Liver (tissue), 9 donors: ENCODE results near the gene SFTA2. TPM values are rescaled to one million over a fixed set of nuclear protein-coding genes. Genes with fewer than 3 reads are reported as not detected.
A peak's percentile ranks its signal among the peaks of the same experiment; 100 is the strongest.
"Not testable (repeated sequence)": the region's sequence is repeated elsewhere in the genome, so short reads cannot be mapped to it uniquely, and the experiment has no call there.

Experiments used
- DNase-seq: peaks from one replicate; pipeline ENCODE4 v3.0.0-alpha.2; 2017; ENCODE audit warnings: low spot score
- H3K27ac ChIP-seq, 2 donors: one replicate each; pipeline ENCODE4 v1.7.0; 2013; ENCODE audit warnings: inconsistent platforms in 2 of 2, low read length in 2 of 2, control low read depth in 1 of 2, low read depth in 1 of 2, mild to moderate bottlenecking in 1 of 2
- H3K27me3 ChIP-seq, 4 donors: one replicate each; pipeline versions ENCODE4 v1.6.1 to v1.7.0; 2013; ENCODE audit warnings: low read length in 3 of 4, inconsistent platforms in 1 of 4, mild to moderate bottlenecking in 1 of 4, moderate library complexity in 1 of 4; ENCODE audit not compliant: control insufficient read depth in 4 of 4, insufficient read depth in 4 of 4
- H3K36me3 ChIP-seq, 4 donors: one replicate each; pipeline versions ENCODE4 v1.6.1 to v1.7.0; 2013; ENCODE audit warnings: low read length in 3 of 4, mild to moderate bottlenecking in 3 of 4, low read depth in 1 of 4, moderate library complexity in 1 of 4; ENCODE audit not compliant: control insufficient read depth in 4 of 4, insufficient read depth in 3 of 4
- H3K4me1 ChIP-seq, 4 donors: one replicate each; pipeline versions ENCODE4 v1.6.1 to v1.7.0; 2013; ENCODE audit warnings: low read length in 3 of 4, mild to moderate bottlenecking in 3 of 4, moderate library complexity in 1 of 4; ENCODE audit not compliant: control insufficient read depth in 4 of 4, insufficient read depth in 4 of 4
- H3K4me3 ChIP-seq, 3 donors: one replicate each; pipeline versions ENCODE4 v1.6.1 to v1.7.0; 2013; ENCODE audit warnings: low read length in 3 of 3, control low read depth in 1 of 3, low read depth in 1 of 3, mild to moderate bottlenecking in 1 of 3
- H3K9ac ChIP-seq, 2 donors: one replicate each; pipeline ENCODE4 v1.7.0; 2013; ENCODE audit warnings: low read length in 2 of 2, mild to moderate bottlenecking in 2 of 2, moderate library complexity in 2 of 2, control low read depth in 1 of 2, low read depth in 1 of 2
- H3K9me3 ChIP-seq, 4 donors: one replicate each; pipeline versions ENCODE4 v1.6.1 to v1.7.0; 2013; ENCODE audit warnings: low read length in 3 of 4; ENCODE audit not compliant: control insufficient read depth in 4 of 4
- CTCF ChIP-seq: fragments of 150-350 bp; IDR thresholded peaks from 2 replicates; pipeline ENCODE4 v1.5.1; 2017; ENCODE audit warnings: improper control_type of control experiment, low read depth, low read length; ENCODE audit not compliant: missing input control
- EGR1 ChIP-seq, 2 donors: IDR thresholded peaks; 2 replicates each; pipeline ENCODE4 v1.6.1; 2016 to 2018; ENCODE audit warnings: antibody characterized with exemption in 2 of 2, low read depth in 2 of 2
- HNF4G ChIP-seq: IDR thresholded peaks from 2 replicates; pipeline ENCODE4 v1.6.1; 2016; ENCODE audit warnings: antibody characterized with exemption
- JUND ChIP-seq, 2 donors: IDR thresholded peaks; 2 replicates each; pipeline ENCODE4 v1.6.1; 2016; ENCODE audit warnings: antibody characterized with exemption in 2 of 2
- MAX ChIP-seq: IDR thresholded peaks from 2 replicates; pipeline ENCODE4 v1.6.1; 2016; ENCODE audit warnings: antibody characterized with exemption
- NR2F2 ChIP-seq: IDR thresholded peaks from 2 replicates; pipeline ENCODE4 v1.6.1; 2016; ENCODE audit warnings: antibody characterized with exemption
- RAD21 ChIP-seq, 2 donors: IDR thresholded peaks; 2 replicates each; pipeline ENCODE4 v1.6.1; 2016; ENCODE audit warnings: antibody characterized with exemption in 2 of 2, mild to moderate bottlenecking in 2 of 2
- RXRA ChIP-seq, 2 donors: IDR thresholded peaks; 2 replicates each; pipeline ENCODE4 v1.6.1; 2017 to 2018; ENCODE audit warnings: antibody characterized with exemption in 2 of 2, mild to moderate bottlenecking in 1 of 2
- SP1 ChIP-seq: IDR thresholded peaks from 2 replicates; pipeline ENCODE4 v1.6.1; 2018; ENCODE audit warnings: antibody characterized with exemption, mild to moderate bottlenecking
- TAF1 ChIP-seq: conservative IDR thresholded peaks from 2 replicates; pipeline ENCODE4 v1.6.1; 2016; ENCODE audit warnings: antibody characterized with exemption, mild to moderate bottlenecking
- YY1 ChIP-seq: IDR thresholded peaks from 2 replicates; pipeline ENCODE4 v1.6.1; 2016; ENCODE audit warnings: antibody characterized with exemption, mild to moderate bottlenecking
- WGBS: extraction: QIAGEN DNeasy Blood & Tissue Kit; methylation state at CpG from one replicate; pipeline ENCODE4 v1.1.7; 2013; 5-methylcytosine and 5-hydroxymethylcytosine counted together
- polyA plus RNA-seq, 2 donors: library from polyadenylated mRNA; stranded (reverse) in 1 of 2; unstranded in 1 of 2; fragments of 200-250 nt in 1 of 2; fragments of >200 nt in 1 of 2; fragmentation: Nextera tagmentation in 1 of 2; extraction: Ambion mirVana in 1 of 2; gene quantifications; one replicate each; pipeline versions ENCODE4 v1.2.1 to v1.2.3, GENCODE V29; 2013 to 2015
- total RNA-seq, 2 donors: library from RNA; depleted of rRNA; stranded (reverse); fragments of >200 nt; gene quantifications; one replicate each; pipeline ENCODE4 v1.2.3, GENCODE V29; 2014
- TF ChIP-seq, protein P1 (sequence below): IDR thresholded peaks from 2 replicates; pipeline ENCODE4 v1.6.1; 2016; ENCODE audit warnings: antibody characterized with exemption
- donor health status: healthy.
- donor health status: healthy.
- donor health status: healthy.
- donor health status: healthy.
- donor health status: healthy.

SFTA2 gene
- total and polyA plus RNA-seq, 4 donors: 0.60 TPM; not detected in 3

- not testable (repeated sequence) for H3K9ac ChIP-seq, H3K9me3 ChIP-seq, H3K36me3 ChIP-seq, DNase-seq, H3K27me3 ChIP-seq
- peak overlapping the region; percentile 69 to 79 for H3K27ac ChIP-seq
- 18% methylated on average over 16 of the region's 16 CpGs for WGBS
- TF ChIP-seq RXRA (IDR thresholded peaks at IDR 0.05): peak in 1 of 2 donors; percentile 7
- H3K4me1 ChIP-seq: peaks cover 2 to 28% (median 13%) of the 10 kb centered on the region in 4 donors
- peak overlapping the region in 2 of 3 donors; percentile 76 to 98 for H3K4me3 ChIP-seq
Observed at GRCh38 chr6:30907290-30907757, 24.6 kb downstream of the SFTA2 start.

- DNase-seq: no peak
- H3K9ac ChIP-seq: no peak overlapping the region
- peaks cover 0 to 6% (median under 1%) of the 10 kb centered on the region in 4 donors for H3K4me1 ChIP-seq
- H3K4me3 ChIP-seq: no peak overlapping the region
- H3K36me3 ChIP-seq: peaks cover 0 to 5% (median 0%) of the 10 kb centered on the region in 4 donors
- TF ChIP-seq JUND (IDR thresholded peaks at IDR 0.05): no peak
- TF ChIP-seq, protein P1, sequence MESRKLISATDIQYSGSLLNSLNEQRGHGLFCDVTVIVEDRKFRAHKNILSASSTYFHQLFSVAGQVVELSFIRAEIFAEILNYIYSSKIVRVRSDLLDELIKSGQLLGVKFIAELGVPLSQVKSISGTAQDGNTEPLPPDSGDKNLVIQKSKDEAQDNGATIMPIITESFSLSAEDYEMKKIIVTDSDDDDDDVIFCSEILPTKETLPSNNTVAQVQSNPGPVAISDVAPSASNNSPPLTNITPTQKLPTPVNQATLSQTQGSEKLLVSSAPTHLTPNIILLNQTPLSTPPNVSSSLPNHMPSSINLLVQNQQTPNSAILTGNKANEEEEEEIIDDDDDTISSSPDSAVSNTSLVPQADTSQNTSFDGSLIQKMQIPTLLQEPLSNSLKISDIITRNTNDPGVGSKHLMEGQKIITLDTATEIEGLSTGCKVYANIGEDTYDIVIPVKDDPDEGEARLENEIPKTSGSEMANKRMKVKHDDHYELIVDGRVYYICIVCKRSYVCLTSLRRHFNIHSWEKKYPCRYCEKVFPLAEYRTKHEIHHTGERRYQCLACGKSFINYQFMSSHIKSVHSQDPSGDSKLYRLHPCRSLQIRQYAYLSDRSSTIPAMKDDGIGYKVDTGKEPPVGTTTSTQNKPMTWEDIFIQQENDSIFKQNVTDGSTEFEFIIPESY: no peak
- no peak for TF ChIP-seq SP1
- TF ChIP-seq YY1: no peak
- no peak for TF ChIP-seq RXRA (IDR thresholded peaks at IDR 0.05)
- no peak for TF ChIP-seq CTCF
- TF ChIP-seq EGR1 (IDR thresholded peaks at IDR 0.05; ENCODE audit: low read depth in 2 of 2): no peak
- TF ChIP-seq HNF4G: no peak
- TF ChIP-seq MAX: no peak
- no peak for TF ChIP-seq NR2F2
- TF ChIP-seq RAD21 (IDR thresholded peaks at IDR 0.05): no peak
- no peak overlapping the region for H3K27ac ChIP-seq
- WGBS: 89% methylated on average over 4 of the region's 4 CpGs
- H3K9me3 ChIP-seq: no peaks in the 10 kb centered on the region
- no peaks in the 10 kb centered on the region for H3K27me3 ChIP-seq
Observed at GRCh38 chr6:30903236-30903635, 28.7 kb downstream of the SFTA2 start.

DNA sequence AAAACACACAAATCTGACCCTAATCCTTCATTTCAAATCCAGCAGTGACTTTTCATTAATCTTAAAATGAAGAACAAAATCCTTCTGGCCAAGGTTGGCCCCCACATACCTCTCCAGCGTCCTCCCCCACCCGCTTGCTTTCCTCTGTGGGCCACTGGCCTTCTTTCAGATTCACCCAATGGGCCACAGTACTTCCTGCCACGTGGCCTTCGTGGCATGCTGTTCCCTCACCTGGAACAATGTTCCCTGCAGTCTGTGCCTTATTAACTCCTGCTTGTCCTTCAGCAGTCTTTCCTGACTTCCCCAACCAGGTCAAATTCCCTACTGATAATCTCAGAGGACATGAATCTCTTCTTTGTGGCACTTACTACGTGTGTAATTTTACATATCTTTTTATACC is 29.3 kb downstream of the SFTA2 start:
- Histone ChIP-seq H3K4me3 (no peak overlapping the region), H3K27me3 (no peaks in the 10 kb centered on the region), H3K36me3 (peaks cover 0 to 8% (median 0%) of the 10 kb centered on the region in 4 donors), H3K9me3 (no peaks in the 10 kb centered on the region), H3K9ac (no peak overlapping the region), H3K27ac (no peak overlapping the region), H3K4me1 (peaks cover 0 to 6% (median 0%) of the 10 kb centered on the region in 4 donors)
- no peak for DNase-seq
- 50% methylated on average over 5 of the region's 5 CpGs for WGBS
- TF ChIP-seq NR2F2 (no peak), EGR1 (IDR thresholded peaks at IDR 0.05; ENCODE audit: low read depth in 2 of 2) (no peak), TAF1 (no peak)

- H3K4me3 ChIP-seq, H3K27ac ChIP-seq, H3K9ac ChIP-seq, H3K9me3 ChIP-seq, H3K4me1 ChIP-seq, DNase-seq, H3K27me3 ChIP-seq: not testable (repeated sequence)
- H3K36me3 ChIP-seq: peaks cover 0 to 13% (median 0%) of the 10 kb centered on the region in 4 donors
- 77% methylated on average over 9 of the region's 9 CpGs for WGBS
Observed at GRCh38 chr6:30902196-30902595, 29.8 kb downstream of the SFTA2 start.
